RWPE2 (cell line): Measurements from ENCODE around the gene CRLF3.
"Not testable (repeated sequence)": the region's sequence is repeated elsewhere in the genome, so short reads cannot be mapped to it uniquely, and the experiment has no call there.

Source experiments
- ATAC-seq: fragments of 200-7000 bp; cut with Tn5 transposase; 3 replicates; pipeline ENCODE4 v1.9.1; 2021; ENCODE audit warnings: low read depth
- DNase-seq: peaks from one replicate; pipeline ENCODE4 v3.0.0-alpha.2; 2020; ENCODE audit warnings: low spot score
- H3K27ac ChIP-seq: fragments of 450-650 bp; 2 replicates; pipeline ENCODE4 v1.5.1; 2017; ENCODE audit warnings: mild to moderate bottlenecking; ENCODE audit not compliant: poor library complexity, severe bottlenecking
- H3K27me3 ChIP-seq: fragments of 250-450 bp; sonication (Bioruptor Pico); 2 replicates; pipeline ENCODE4 v1.5.1; 2021; ENCODE audit warnings: mild to moderate bottlenecking, moderate library complexity; ENCODE audit not compliant: insufficient read depth, poor library complexity, severe bottlenecking
- H3K36me3 ChIP-seq: fragments of 250-450 bp; sonication (Bioruptor Pico); 2 replicates; pipeline ENCODE4 v1.5.1; 2020; ENCODE audit warnings: low read depth, mild to moderate bottlenecking, moderate library complexity
- H3K4me1 ChIP-seq: fragments of 250-450 bp; sonication (Bioruptor Pico); 2 replicates; pipeline ENCODE4 v1.5.1; 2021; ENCODE audit warnings: mild to moderate bottlenecking, moderate library complexity; ENCODE audit not compliant: insufficient read depth, poor library complexity, severe bottlenecking
- H3K4me3 ChIP-seq: fragments of 250-450 bp; sonication (Bioruptor Pico); 2 replicates; pipeline ENCODE4 v1.5.1; 2021; ENCODE audit warnings: mild to moderate bottlenecking, moderate library complexity; ENCODE audit not compliant: severe bottlenecking
- H3K9me3 ChIP-seq: fragments of 250-450 bp; sonication (Bioruptor Pico); 2 replicates; pipeline ENCODE4 v1.5.1; 2021; ENCODE audit warnings: mild to moderate bottlenecking, moderate library complexity; ENCODE audit not compliant: severe bottlenecking
- CTCF ChIP-seq: fragments of 450-650 bp; IDR thresholded peaks from one replicate; pipeline ENCODE4 v1.5.1; 2017; ENCODE audit warnings: mild to moderate bottlenecking, moderate library complexity; ENCODE audit not compliant: poor library complexity, severe bottlenecking

The CRLF3 gene

GRCh38 chr17:30782206-30782605 is 42.3 kb downstream of the CRLF3 start:
- no peak for TF ChIP-seq CTCF
- Histone ChIP-seq H3K4me1 (no peaks in the 10 kb centered on the region), H3K4me3 (no peak overlapping the region), H3K27me3 (no peaks in the 10 kb centered on the region), H3K27ac (no peak overlapping the region), H3K9me3 (no peaks in the 10 kb centered on the region), H3K36me3 (peaks cover 80% of the 10 kb centered on the region)
- ATAC-seq = no peak
- no peak for DNase-seq

GRCh38 chr17:30780343-30780742 is 44.1 kb downstream of the CRLF3 start:
- Histone ChIP-seq H3K4me1 (no peaks in the 10 kb centered on the region), H3K27ac (no peak overlapping the region), H3K9me3 (no peaks in the 10 kb centered on the region), H3K27me3 (no peaks in the 10 kb centered on the region), H3K4me3 (no peak overlapping the region), H3K36me3 (peaks cover 74% of the 10 kb centered on the region)
- ATAC-seq (no peak), DNase-seq (no peak)
- TF ChIP-seq CTCF = no peak

- not testable (repeated sequence) for H3K27ac ChIP-seq, H3K9me3 ChIP-seq, H3K4me1 ChIP-seq, ATAC-seq, H3K27me3 ChIP-seq, H3K4me3 ChIP-seq, DNase-seq
- peaks cover 53% of the 10 kb centered on the region for H3K36me3 ChIP-seq
Observed at GRCh38 chr17:30768771-30769170, 55.7 kb downstream of the CRLF3 start.

GRCh38 chr17:30767641-30768404 is 56.7 kb downstream of the CRLF3 start:
- peaks cover 56% of the 10 kb centered on the region for H3K36me3 ChIP-seq
- H3K9me3 ChIP-seq, ATAC-seq, H3K27me3 ChIP-seq, H3K4me1 ChIP-seq, H3K27ac ChIP-seq, DNase-seq, H3K4me3 ChIP-seq: not testable (repeated sequence)

GRCh38 chr17:30761060-30761459 is 63.4 kb downstream of the CRLF3 start:
- H3K4me1 ChIP-seq = no peaks in the 10 kb centered on the region
- TF ChIP-seq CTCF = no peak
- no peak for DNase-seq
- no peaks in the 10 kb centered on the region for H3K9me3 ChIP-seq
- H3K36me3 ChIP-seq = peaks cover 78% of the 10 kb centered on the region
- no peak overlapping the region for H3K27ac ChIP-seq
- no peak for ATAC-seq
- H3K4me3 ChIP-seq = no peak overlapping the region
- no peaks in the 10 kb centered on the region for H3K27me3 ChIP-seq

- H3K4me1 ChIP-seq, ATAC-seq, DNase-seq, H3K9me3 ChIP-seq, H3K4me3 ChIP-seq, H3K27me3 ChIP-seq, H3K27ac ChIP-seq: not testable (repeated sequence)
- peaks cover 66% of the 10 kb centered on the region for H3K36me3 ChIP-seq
Observed at GRCh38 chr17:30753291-30753690, 71.2 kb downstream of the CRLF3 start.

GRCh38 chr17:30750982-30751381 is 73.5 kb downstream of the CRLF3 start:
- H3K4me3 ChIP-seq, H3K27ac ChIP-seq, H3K9me3 ChIP-seq, H3K27me3 ChIP-seq, ATAC-seq, H3K4me1 ChIP-seq, DNase-seq: not testable (repeated sequence)
- H3K36me3 ChIP-seq = peaks cover 57% of the 10 kb centered on the region

GRCh38 chr17:30747621-30748020 is 76.9 kb downstream of the CRLF3 start:
- DNase-seq, ATAC-seq, H3K4me1 ChIP-seq, H3K27me3 ChIP-seq, H3K4me3 ChIP-seq, H3K9me3 ChIP-seq, H3K27ac ChIP-seq: not testable (repeated sequence)
- peaks cover 53% of the 10 kb centered on the region for H3K36me3 ChIP-seq

GRCh38 chr17:30742669-30743068 is 81.8 kb downstream of the CRLF3 start:
- H3K27ac ChIP-seq, H3K4me3 ChIP-seq, DNase-seq, H3K4me1 ChIP-seq, H3K9me3 ChIP-seq, ATAC-seq, H3K27me3 ChIP-seq: not testable (repeated sequence)
- H3K36me3 ChIP-seq = peaks cover 62% of the 10 kb centered on the region
